ENCODE measurements around the gene LEMD2.
"Not testable (repeated sequence)": the region's sequence is repeated elsewhere in the genome, so short reads cannot be mapped to it uniquely, and the experiment has no call there.

LEMD2 gene

DNA sequence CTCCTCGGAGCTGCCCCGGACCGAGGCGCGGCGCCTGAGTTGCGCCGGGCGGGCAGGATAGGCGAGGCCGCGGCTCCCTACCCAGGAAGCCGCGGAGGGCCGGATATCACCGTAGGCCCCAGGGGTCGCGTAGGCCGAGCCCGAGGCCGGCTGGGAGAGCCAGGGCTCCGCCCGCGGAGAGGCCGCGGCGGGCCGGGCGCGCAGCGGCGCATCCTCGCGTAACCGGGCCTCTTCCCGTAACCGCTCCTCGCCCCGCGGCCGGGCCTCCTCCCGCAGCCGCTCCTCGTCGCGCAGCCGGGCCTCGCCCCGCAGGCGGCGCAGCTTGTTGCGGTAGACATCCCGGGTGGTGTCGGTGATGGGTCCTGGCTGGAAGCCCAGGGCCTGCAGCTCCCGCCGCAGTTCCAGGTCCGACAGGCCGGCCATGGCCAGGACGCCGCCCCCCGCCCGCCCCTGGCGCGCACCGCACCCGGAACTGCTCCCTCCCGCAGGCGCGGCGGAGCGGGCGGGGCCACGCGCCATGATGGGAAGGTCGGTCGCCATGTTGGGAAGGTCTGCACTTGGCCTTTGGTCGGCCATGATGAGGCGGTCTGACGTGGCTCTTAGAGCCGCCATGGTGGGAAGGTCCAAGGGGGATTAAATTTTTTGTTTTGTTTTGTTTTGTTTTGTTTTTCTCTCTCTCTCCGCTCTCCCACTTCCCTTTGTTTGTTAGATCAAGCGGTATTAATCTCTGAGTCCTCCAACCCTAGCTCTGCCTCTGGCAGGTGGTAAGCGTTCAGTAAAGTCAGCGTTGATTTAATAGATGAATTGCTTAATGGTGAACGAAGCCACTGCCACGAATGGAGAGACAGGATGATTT, at the start of gene LEMD2:
TSS of gene LEMD2 (minus strand) at position 437 of the 856 bp plus-strand sequence. CDS start at position 423, 14 bp downstream.
- peak; percentile 92 for DNase-seq (ENCODE audit: low spot score)

DNA sequence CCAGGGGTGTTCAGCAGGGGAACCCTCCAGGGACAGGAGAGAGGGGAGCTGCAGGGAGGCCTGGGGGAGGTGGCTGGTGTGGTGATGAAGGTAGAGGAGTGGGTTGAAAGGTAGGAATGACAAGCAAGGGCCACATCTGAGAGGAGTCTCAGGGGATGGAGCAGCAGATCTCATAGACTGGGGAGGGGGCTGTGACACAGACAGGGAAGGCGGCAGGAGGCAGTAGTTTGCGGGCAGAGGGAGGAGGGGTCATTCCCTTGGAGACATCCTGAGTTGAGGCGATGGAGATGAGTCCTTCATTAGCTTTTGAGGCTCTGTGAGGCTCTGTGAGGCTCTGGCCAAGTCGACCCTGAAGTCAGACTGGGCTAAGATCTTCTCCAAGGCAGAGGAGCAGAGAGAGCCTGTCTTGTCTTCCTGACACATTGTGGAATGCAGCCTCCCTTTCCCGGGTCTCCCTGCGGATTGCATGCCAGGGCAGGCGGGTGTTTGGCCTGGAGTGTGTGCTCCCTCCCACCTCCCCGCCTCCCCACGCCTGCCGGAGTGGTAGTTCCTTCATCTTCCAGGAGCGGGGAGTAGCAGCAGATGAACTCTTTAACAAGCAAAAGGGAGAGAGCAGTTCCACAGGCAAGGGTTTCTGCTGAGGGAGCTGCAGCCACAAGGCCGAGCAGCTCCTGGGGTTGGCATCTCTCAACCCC, 49.2 kb upstream of the LEMD2 start:
- no peak for DNase-seq (ENCODE audit: low spot score)

GRCh38 chr6:33836806-33837469, 48.0 kb upstream of the LEMD2 start:
- no peak for DNase-seq (ENCODE audit: low spot score)

DNA sequence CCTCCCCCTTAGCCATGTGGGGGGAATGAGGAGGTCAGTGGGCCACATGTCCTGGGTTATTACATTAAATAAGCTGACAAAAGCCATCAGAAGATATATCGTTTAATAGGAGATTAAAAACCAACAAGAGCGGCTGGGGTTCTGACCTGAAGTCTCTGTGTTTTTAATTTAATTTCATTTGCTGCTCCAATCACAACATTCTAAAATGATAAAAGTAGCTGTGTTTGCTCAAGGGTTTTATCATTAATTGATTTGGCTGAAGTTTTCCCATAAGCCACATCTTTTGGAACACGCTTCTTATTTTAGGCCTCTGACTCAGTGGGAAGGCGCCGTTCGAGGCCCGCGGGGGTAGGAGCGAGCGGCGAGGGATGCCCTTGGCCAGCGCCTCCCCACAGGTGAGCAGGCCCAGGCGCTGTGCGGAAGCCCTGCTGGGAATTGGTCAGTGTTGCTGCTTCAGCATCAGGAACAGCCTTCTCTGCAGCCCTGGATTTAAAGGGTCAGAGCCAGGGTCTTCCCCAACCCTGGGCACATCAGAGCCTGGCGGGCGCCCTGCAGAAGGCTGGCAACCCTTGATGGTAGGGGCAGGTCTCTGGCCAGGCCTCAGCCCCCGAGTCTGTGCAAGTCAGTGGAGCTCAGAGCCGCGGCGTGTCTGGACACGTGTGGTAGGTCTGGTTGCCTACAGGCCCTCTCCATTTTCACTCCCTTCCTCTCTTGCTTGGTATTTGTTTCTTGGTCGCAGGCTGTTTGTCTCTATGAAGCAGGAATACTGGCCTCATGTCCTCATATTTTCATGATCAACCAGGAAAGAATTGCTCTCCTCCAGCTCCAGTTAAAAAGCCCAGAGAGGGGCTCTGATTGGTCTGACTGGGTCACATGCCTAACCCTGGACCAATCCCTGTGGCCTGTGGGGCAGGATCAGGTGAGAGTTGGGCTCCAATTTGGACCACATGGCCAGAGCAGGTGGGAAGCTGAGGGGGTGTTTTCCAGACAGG, 45.8 kb upstream of the LEMD2 start:
- DNase-seq (ENCODE audit: low spot score), result no peak

DNA sequence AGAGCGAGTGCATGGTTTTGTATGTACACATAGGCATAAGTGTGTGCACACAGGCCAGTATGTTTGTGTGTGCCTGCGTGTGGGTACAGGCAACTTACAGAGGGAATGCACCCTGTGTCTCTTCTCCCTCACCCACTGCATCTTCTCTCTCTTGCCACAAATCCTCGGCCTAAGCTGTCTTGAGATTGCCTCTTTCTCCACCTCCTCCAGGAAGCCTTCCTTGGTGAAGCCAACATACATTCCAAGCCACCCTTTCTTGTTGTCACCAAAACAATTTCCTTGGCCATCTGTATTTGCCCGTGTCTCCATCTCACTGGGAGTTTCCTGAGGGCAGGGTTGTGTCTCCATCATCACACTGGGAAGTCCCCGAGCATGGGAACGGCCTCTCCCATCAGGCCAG, 44.7 kb upstream of the LEMD2 start:
- DNase-seq (ENCODE audit: low spot score), result no peak

GRCh38 chr6:33832831-33833230, 43.9 kb upstream of the LEMD2 start:
- not testable (repeated sequence) for DNase-seq (ENCODE audit: low spot score)

- not testable (repeated sequence) for DNase-seq (ENCODE audit: low spot score)
Measured at GRCh38 chr6:33831725-33832124, 42.8 kb upstream of the LEMD2 start.

GRCh38 chr6:33830635-33831240, 41.8 kb upstream of the LEMD2 start:
- no peak for DNase-seq (ENCODE audit: low spot score)

GRCh38 chr6:33828764-33829731, 40.1 kb upstream of the LEMD2 start:
- no peak for DNase-seq (ENCODE audit: low spot score)

DNA sequence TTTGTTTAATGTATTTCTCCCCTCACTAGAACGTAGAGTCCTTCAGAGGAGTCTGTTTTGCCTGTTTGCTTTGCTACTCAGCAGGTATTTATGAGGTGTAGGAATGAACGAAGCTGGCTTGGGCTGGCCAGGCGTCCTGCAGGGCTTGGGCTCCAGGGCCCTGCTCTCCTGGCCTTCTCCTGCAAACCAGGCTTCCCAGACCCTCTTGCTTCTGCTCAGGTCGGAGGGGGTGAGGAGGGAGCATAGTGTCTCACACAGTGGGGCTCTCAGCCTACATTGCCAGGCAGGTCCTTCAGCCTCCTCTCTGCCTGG, 39.5 kb upstream of the LEMD2 start:
- no peak for DNase-seq (ENCODE audit: low spot score)

DNA sequence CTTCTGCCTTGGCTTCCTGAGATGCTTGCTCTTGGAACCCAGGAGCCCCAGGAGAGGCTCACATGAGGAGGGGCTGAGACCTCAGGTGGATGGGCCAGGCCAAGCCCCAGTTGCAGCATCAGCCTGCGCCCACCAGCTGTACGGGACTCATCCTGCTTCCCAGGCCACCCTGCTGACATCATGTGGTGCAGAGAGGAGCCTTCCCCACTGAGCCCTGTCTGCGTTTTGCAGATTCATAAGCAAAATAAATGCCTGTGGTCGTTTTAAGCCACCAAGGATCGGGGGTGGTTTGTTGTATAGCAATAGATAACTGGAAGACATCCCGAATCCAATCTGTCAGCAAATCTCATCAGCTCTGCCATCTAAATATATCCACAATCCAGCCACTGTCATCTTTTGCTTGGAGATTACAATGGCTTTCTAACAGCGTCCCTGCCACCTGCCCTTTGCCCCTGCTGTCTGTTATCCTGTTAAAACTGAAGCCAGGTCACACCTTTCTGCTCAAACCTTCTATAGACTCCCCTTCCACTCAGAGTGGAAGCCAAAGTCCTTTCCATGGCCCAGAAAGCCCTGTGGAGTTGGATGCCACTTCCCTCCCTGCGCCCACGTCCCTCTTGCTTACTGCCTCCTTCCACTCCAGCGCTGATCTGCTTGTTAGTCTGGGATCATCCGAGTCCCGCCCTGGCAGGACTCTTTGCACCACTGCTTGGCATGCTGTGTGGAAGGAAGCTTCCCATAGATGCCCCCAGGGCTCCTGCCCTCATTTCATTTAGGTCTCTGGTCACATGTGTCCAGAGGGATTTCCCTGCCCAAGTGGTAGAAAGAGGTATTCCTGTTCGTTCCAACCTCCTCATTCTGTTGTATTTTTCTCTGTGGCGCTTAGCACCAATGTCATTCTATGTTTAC, 38.9 kb upstream of the LEMD2 start:
- no peak for DNase-seq (ENCODE audit: low spot score)

DNA sequence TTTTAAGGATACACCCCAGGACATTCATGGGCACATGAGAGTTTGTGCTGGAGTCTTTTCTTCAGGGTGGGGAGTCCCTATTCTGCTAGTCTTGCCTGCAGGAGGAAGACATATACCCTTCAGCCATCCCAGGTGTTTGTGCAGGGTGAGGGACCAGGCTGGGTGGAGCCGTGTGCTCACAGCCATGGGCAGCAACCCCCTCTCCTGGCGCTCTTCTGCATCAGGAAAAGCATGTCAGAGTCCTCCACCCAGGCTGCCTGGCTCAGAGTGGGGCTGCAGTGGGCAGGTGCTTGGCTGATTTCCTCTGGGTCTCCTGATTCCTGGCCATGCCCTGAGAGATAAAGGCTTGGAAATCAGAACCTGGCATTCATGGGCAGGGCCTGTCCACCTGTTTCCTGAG, 37.6 kb upstream of the LEMD2 start:
- DNase-seq (ENCODE audit: low spot score), result no peak

DNA sequence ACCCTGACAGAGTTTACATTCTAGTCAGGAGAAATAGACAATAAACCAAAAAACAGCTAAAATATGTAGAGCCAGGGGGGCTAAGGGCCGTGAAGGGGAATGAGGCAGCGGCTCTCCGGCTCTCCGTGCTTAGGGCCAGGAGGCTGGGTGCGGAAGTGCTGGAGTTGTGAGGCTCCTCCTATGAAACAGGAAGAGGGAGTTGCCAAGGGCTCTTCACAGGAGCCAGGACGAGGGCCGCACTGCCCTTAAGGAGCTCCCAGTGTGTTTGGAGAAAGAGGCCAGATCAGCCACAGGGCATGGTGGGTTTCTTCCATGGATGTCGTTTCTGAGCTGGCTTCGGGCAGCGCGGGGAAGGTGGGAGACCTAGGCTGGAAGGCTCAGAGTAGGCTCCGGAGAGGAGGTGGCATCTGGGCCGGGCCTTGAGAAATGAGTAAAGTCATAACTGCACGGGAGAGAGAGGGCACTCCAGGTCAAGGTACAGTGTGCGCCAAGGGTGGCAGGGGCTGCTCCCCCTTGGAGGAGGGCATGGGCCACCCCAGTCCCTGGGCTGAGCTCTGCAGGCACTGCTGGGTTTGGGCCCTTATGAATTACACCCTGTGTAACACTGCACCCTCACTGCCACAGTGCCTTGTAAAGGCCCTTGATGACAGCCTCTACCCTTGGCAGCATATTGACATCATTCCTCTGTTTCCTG, 35.7 kb upstream of the LEMD2 start:
- no peak for DNase-seq (ENCODE audit: low spot score)

DNA sequence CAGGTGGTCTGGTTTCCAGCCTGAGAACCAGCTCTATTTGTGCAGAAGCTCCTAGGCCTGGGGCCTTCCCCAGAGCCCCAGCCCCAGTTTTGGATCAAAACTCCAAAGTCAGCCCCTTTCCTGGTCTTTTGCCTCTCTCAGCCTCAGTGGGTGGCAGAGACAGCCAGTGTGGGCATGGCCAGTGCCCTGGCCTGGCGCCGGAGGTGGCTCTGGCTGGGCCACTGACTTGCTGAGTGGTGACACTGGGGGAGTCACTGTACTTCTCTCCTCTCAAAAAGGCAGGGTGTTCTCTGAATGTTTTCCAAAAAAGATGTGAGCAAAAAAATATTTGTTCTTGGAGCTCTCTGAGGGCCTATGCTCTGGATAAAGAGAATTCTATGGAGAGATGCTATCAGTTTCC, 34.9 kb upstream of the LEMD2 start:
- DNase-seq (ENCODE audit: low spot score), result no peak

GRCh38 chr6:33822575-33823395, 33.9 kb upstream of the LEMD2 start:
- DNase-seq (ENCODE audit: low spot score), result peak; percentile 1

DNA sequence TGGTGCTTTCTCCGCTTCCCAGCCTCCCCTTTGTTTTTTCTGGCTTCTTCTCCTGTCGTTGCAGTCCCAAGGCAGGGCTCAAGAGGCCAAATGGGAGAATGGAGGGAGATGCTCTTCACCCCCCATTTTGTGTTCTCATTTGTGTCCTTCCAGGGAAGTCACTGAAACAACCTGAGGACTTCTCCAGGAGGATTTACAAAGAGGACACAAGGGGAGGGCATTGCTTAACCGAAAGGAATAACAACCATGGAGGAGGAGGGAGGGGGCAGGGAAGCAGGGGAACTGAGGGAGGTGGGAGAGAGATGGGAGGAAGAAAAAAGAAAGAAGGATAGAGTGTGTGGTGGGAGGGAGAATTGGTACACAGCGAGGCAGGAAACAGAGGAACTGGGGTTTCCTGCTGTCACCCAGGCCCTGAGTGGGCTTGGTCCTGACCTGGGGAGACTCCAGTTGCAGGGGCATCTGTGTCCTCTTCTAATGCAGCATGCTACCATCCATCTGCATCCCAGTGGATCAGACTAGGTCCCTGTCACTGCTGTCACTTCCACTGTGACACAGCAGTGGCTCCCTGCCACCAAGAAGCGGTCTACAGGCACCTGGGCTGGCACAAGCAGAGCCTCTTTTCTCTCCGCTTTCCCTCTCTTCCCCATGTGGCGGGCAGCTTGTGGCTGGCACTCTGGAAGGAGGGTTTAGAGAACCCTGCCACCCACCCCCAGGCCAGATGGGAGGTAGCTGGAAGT, 32.0 kb upstream of the LEMD2 start:
- no peak for DNase-seq (ENCODE audit: low spot score)

DNA sequence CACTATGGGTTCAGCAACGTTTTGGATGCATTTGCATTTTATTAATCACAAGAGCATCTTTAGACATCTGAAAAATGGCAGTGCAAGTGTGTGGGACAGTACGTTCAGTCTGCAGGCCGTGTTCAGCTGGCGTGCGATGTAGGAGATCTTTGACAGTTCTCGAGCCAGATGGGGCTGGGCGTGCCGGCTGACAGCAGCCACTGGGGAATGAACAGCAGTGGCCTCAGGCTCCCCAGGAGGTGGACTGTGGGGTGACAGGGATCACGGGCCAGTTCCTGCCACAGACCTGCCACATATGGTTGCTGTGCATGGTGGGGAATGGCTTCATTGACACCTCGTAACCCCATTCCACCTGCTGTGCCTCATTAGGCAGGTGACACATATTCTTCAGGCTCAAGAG, 31.3 kb upstream of the LEMD2 start:
- DNase-seq (ENCODE audit: low spot score), result no peak
